Panc1 (cell line): ENCODE measurements around the gene DUSP10. TPM values are rescaled to one million over a fixed set of nuclear protein-coding genes. Genes with fewer than 3 reads are reported as not detected.

Source experiments
- ATAC-seq: fragments of 200-7000 bp; cut with Tn5 transposase; 2 replicates; pipeline ENCODE4 v1.9.1; 2020; ENCODE audit warnings: mild to moderate bottlenecking, moderate library complexity
- BruUV-seq: library from RNA; stranded (reverse); fragments of 400-500 nt; replicated peaks from 2 replicates; lab custom pipeline; 2021; lab: Mats Ljungman, UMichigan
- CTCF ChIA-PET: fragments of 300-600 bp; sonication (Branson Sonifier 250); formaldehyde crosslinking; loops from one replicate; lab custom pipeline; 2022; ENCODE audit warnings: antibody characterized with exemption; lab: Charles Lee
- POLR2A ChIA-PET: fragments of 300-600 bp; sonication (Branson Sonifier 250); formaldehyde crosslinking; loops from one replicate; lab custom pipeline; 2022; ENCODE audit warnings: antibody characterized with exemption; lab: Charles Lee
- DNase-seq: peaks from one replicate; pipeline ENCODE4 v3.0.0-alpha.2; 2010; ENCODE audit warnings: low read depth, low spot score
- H3K27ac ChIP-seq: 2 replicates; pipeline ENCODE4 v1.5.1; 2011; ENCODE audit warnings: mild to moderate bottlenecking, low read length, inconsistent platforms
- H3K27me3 ChIP-seq: fragments of 200-500 bp; sonication (Bioruptor generic); 2 replicates; pipeline ENCODE4 v1.6.0; 2014; ENCODE audit warnings: low read length, inconsistent platforms; ENCODE audit not compliant: control insufficient read depth, insufficient read depth
- H3K36me3 ChIP-seq: fragments of 200-500 bp; sonication (Bioruptor generic); 2 replicates; pipeline ENCODE4 v1.5.1; 2014; ENCODE audit warnings: inconsistent platforms, mild to moderate bottlenecking, low read length, moderate library complexity; ENCODE audit not compliant: control insufficient read depth, insufficient read depth
- H3K4me1 ChIP-seq: 2 replicates; pipeline ENCODE4 v1.5.1; 2011; ENCODE audit warnings: inconsistent platforms, mild to moderate bottlenecking, low read length, moderate library complexity; ENCODE audit not compliant: control insufficient read depth, insufficient read depth
- H3K4me3 ChIP-seq, 2 experiments: 2 replicates each; pipeline ENCODE4 v1.5.1; 2011 to 2012; ENCODE audit warnings: low read depth in 2 of 2, low read length in 2 of 2, mild to moderate bottlenecking in 2 of 2, inconsistent platforms in 1 of 2, moderate library complexity in 1 of 2
- H3K9me3 ChIP-seq: fragments of 200-500 bp; sonication (Bioruptor generic); 2 replicates; pipeline ENCODE4 v1.5.1; 2014; ENCODE audit warnings: low read depth, mild to moderate bottlenecking, inconsistent platforms, low read length, moderate library complexity; ENCODE audit not compliant: control insufficient read depth, insufficient read depth
- POLR2AphosphoS5 ChIP-seq: IDR thresholded peaks from 2 replicates; pipeline ENCODE4 v1.6.1; 2012; ENCODE audit warnings: mild to moderate bottlenecking, low read depth, low read length, moderate library complexity
- REST ChIP-seq, 2 experiments: IDR thresholded peaks; 2 replicates each; pipeline ENCODE4 v1.6.1; 2011 to 2012; ENCODE audit warnings: low read depth in 2 of 2, control low read depth in 1 of 2, low read length in 1 of 2, mild to moderate bottlenecking in 1 of 2, moderate library complexity in 1 of 2; ENCODE audit not compliant: insufficient read depth in 1 of 2
- SIN3A ChIP-seq: IDR thresholded peaks from 2 replicates; pipeline ENCODE4 v1.6.1; 2012; ENCODE audit warnings: low read depth, mild to moderate bottlenecking, low read length, moderate library complexity, borderline replicate concordance; ENCODE audit not compliant: insufficient read depth
- TCF7L2 ChIP-seq: IDR thresholded peaks from 2 replicates; pipeline ENCODE4 v1.6.1; 2011; ENCODE audit warnings: mild to moderate bottlenecking, low read depth, low read length, inconsistent platforms
- in situ Hi-C: cut with HindIII; loops from 2 replicates; pipeline ENCODE4 v1.10.0; 2016; ENCODE audit warnings: low sequenced_read_pairs, low pct_unique_long_range_greater_than_20kb
- intact Hi-C: fragments of 100-400 bp; cut with micrococcal nuclease; formaldehyde crosslinking; loops from one replicate; pipeline ENCODE4 v1.10.0; 2022; ENCODE audit not compliant: unreplicated experiment
- total RNA-seq: library from RNA; stranded (reverse); gene quantifications from one replicate; pipeline ENCODE4 v1.2.1, GENCODE V29; 2021; ENCODE audit not compliant: unreplicated experiment
- TF ChIP-seq, protein P1 (sequence below): fragments of 450-650 bp; IDR thresholded peaks from 2 replicates; pipeline ENCODE4 v1.5.1; 2017; ENCODE audit warnings: mild to moderate bottlenecking

Gene DUSP10
- total RNA-seq, 1 experiment from 2014 or later, result 1.4 TPM

- in situ Hi-C loops (no loop called here), intact Hi-C loops (no loop called here)
- TF ChIP-seq REST (IDR thresholded peaks at IDR 0.05; ENCODE audit: insufficient read depth in 1 of 2, low read depth in 2 of 2, low read length in 1 of 2) (no peak), POLR2AphosphoS5 (no peak), TCF7L2 (no peak)
- TF ChIP-seq, protein P1, sequence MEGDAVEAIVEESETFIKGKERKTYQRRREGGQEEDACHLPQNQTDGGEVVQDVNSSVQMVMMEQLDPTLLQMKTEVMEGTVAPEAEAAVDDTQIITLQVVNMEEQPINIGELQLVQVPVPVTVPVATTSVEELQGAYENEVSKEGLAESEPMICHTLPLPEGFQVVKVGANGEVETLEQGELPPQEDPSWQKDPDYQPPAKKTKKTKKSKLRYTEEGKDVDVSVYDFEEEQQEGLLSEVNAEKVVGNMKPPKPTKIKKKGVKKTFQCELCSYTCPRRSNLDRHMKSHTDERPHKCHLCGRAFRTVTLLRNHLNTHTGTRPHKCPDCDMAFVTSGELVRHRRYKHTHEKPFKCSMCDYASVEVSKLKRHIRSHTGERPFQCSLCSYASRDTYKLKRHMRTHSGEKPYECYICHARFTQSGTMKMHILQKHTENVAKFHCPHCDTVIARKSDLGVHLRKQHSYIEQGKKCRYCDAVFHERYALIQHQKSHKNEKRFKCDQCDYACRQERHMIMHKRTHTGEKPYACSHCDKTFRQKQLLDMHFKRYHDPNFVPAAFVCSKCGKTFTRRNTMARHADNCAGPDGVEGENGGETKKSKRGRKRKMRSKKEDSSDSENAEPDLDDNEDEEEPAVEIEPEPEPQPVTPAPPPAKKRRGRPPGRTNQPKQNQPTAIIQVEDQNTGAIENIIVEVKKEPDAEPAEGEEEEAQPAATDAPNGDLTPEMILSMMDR, result no peak
- POLR2A ChIA-PET, result no interaction called here
- no TSS peak for BruUV-seq
- H3K27ac ChIP-seq, result no peak overlapping the region
- ATAC-seq (no peak), DNase-seq (no peak)
- H3K36me3 ChIP-seq, result no peaks in the 10 kb centered on the region
- no peaks in the 10 kb centered on the region for H3K9me3 ChIP-seq
- H3K27me3 ChIP-seq, result no peaks in the 10 kb centered on the region
- H3K4me3 ChIP-seq, result no peak overlapping the region
- CTCF ChIA-PET, result no interaction called here
- H3K4me1 ChIP-seq, result no peaks in the 10 kb centered on the region
These were observed 18.7 kb downstream of the DUSP10 start for GRCh38 chr1:221723018-221723847.

GRCh38 chr1:221722254-221723017 is 19.5 kb downstream of the DUSP10 start:
- Histone ChIP-seq H3K27ac (no peak overlapping the region), H3K4me1 (no peaks in the 10 kb centered on the region), H3K36me3 (no peaks in the 10 kb centered on the region), H3K27me3 (no peaks in the 10 kb centered on the region), H3K9me3 (no peaks in the 10 kb centered on the region), H3K4me3 (no peak overlapping the region)
- DNase-seq (no peak), ATAC-seq (no peak)
- in situ Hi-C loops (no loop called here), intact Hi-C loops (no loop called here)
- ChIA-PET POLR2A (no interaction called here), CTCF (no interaction called here)
- BruUV-seq, result no TSS peak
- TF ChIP-seq, protein P1, result no peak
- TF ChIP-seq REST (IDR thresholded peaks at IDR 0.05; ENCODE audit: insufficient read depth in 1 of 2, low read depth in 2 of 2, low read length in 1 of 2) (no peak), SIN3A (no peak), TCF7L2 (no peak), POLR2AphosphoS5 (no peak)
